Measurements from ENCODE around the gene MAP3K9. TPM values are rescaled to one million over a fixed set of nuclear protein-coding genes. Genes with fewer than 3 reads are reported as not detected.

MAP3K9 gene
- total RNA-seq, 1 donor from 2014 or later: 8.6 TPM

DNA sequence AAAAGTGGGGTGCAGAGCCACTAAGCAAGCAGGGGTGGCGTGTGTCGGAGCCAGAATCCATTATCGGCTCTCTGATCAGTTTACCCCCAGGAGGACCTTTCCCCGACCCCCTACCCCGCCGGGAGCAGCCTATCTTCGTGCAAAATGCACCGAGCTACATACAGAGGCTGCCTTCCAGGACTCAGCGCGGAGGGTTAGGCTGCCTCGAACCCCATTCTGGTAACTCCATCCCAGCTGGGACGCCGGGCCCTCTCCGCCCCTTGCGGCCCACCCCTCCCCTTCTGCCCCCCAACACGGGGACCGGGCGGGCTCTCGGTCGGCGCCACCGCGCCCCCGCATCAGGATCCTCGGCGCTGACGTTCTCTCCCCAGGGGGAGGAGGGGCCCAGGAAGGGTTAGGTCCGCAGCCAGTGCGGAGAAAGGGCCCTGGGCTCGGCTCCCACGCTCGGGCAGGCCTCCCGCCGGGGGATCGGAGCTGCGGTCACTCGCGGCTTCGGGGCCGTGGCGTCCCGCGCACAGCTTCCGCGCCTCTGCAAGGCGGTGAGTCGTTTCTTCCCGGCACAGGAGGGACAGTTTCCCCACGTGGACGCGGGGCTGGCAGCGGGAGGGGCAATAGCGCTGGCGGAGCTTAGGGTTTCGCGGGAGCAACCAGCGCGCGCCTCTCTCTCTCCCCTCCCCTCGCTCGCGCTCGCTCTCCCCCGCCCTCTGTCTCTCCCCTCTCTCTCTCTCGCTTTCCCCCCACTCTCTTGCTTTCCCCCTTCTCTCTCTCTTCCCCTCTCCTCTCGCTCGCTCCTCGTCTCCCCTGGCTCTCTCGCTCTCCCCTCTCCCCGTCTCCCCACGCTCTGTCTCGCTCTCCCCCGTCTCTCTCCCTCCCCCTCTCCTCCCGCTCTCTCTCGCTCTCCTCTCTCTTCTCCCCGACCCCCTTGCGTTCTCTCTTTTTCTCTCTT, 12.5 kb upstream of the MAP3K9 start:
- peaks cover 7% of the 10 kb centered on the region for H3K4me1 Mint-ChIP-seq (ENCODE audit: unreplicated experiment)
- peaks cover 3% of the 10 kb centered on the region for H3K27me3 Mint-ChIP-seq (ENCODE audit: unreplicated experiment)
- H3K4me3 Mint-ChIP-seq (ENCODE audit: unreplicated experiment): peak overlapping the region; percentile 88
- no peak for TF ChIP-seq CTCF (IDR thresholded peaks at IDR 0.05; ENCODE audit: unreplicated experiment)
- no peak overlapping the region for H3K27ac Mint-ChIP-seq (ENCODE audit: unreplicated experiment)
- H3K36me3 Mint-ChIP-seq (ENCODE audit: low read depth, unreplicated experiment): no peaks in the 10 kb centered on the region
- no peaks in the 10 kb centered on the region for H3K9me3 Mint-ChIP-seq (ENCODE audit: unreplicated experiment)
- peak; percentile 46 for DNase-seq (ENCODE audit: low spot score)

- DNase-seq (ENCODE audit: low spot score): no peak
- no peaks in the 10 kb centered on the region for H3K9me3 Mint-ChIP-seq (ENCODE audit: unreplicated experiment)
- H3K27ac Mint-ChIP-seq (ENCODE audit: unreplicated experiment): no peak overlapping the region
- H3K27me3 Mint-ChIP-seq (ENCODE audit: unreplicated experiment): peaks cover 2% of the 10 kb centered on the region
- peaks cover 3% of the 10 kb centered on the region for H3K4me1 Mint-ChIP-seq (ENCODE audit: unreplicated experiment)
- no peak overlapping the region for H3K4me3 Mint-ChIP-seq (ENCODE audit: unreplicated experiment)
- H3K36me3 Mint-ChIP-seq (ENCODE audit: low read depth, unreplicated experiment): no peaks in the 10 kb centered on the region
- no peak for TF ChIP-seq CTCF (IDR thresholded peaks at IDR 0.05; ENCODE audit: unreplicated experiment)
These were observed 7.2 kb upstream of the MAP3K9 start for GRCh38 chr14:70816525-70816924.

DNA sequence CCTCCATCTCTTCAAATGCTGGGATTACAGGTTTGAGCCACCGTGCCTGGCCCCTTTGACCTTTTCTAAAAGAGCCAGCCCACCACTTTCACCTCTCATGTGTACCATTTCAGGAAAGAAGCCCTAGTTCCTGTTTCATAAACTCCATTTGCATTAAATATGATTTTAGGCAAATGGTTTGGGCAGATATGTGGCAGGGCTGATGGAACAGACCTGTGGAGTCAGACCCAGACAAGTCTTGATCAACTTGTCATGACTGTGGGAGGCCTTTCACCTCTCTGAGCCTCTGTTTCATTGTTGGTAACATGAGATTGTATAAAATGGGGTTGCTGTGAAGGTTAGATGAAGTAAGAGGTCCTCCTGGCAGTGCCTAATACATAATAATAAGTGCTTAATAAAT, 5.2 kb upstream of the MAP3K9 start:
- no peak for DNase-seq (ENCODE audit: low spot score)
- no peaks in the 10 kb centered on the region for H3K36me3 Mint-ChIP-seq (ENCODE audit: low read depth, unreplicated experiment)
- H3K4me3 Mint-ChIP-seq (ENCODE audit: unreplicated experiment): no peak overlapping the region
- H3K9me3 Mint-ChIP-seq (ENCODE audit: unreplicated experiment): no peaks in the 10 kb centered on the region
- peaks cover 3% of the 10 kb centered on the region for H3K4me1 Mint-ChIP-seq (ENCODE audit: unreplicated experiment)
- no peak for TF ChIP-seq CTCF (IDR thresholded peaks at IDR 0.05; ENCODE audit: unreplicated experiment)
- peaks cover 3% of the 10 kb centered on the region for H3K27me3 Mint-ChIP-seq (ENCODE audit: unreplicated experiment)
- no peak overlapping the region for H3K27ac Mint-ChIP-seq (ENCODE audit: unreplicated experiment)

DNA sequence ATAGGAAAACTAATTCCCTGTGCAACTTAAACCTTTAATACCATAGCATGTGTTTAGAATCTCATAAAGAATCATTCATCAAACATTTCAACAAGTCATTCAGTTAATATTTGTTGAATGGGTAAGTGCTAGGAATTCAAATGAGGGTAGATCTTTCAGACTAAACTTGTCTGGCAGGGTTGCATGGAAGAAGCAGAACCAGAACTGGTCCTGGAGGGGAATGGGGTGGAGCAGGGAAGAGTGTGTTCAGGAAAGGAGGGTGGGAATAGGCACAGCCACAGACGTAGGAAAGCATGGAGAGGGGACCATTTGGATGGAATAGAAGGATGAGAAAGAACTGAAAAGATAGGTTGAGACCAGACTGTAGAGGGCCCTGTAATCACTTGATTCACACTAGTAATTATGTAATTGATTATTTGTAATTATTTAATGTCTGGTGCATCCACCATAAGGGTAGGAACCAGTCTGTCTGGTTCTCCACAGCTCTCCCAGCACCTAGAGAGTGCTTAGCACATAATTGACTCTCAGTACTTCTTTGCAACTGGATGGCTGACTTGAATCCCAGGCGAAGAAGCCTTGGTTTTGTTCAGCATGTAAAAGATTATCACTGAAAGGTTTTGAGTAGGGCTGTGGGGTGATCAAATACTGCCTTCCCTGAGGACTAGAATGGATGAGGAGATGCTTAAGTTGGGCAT, 3.0 kb upstream of the MAP3K9 start:
- Mint-ChIP-seq H3K4me3 (ENCODE audit: unreplicated experiment) (no peak overlapping the region), H3K27ac (ENCODE audit: unreplicated experiment) (no peak overlapping the region), H3K4me1 (ENCODE audit: unreplicated experiment) (peaks cover 9% of the 10 kb centered on the region), H3K27me3 (ENCODE audit: unreplicated experiment) (peaks cover 7% of the 10 kb centered on the region), H3K36me3 (ENCODE audit: low read depth, unreplicated experiment) (no peaks in the 10 kb centered on the region), H3K9me3 (ENCODE audit: unreplicated experiment) (no peaks in the 10 kb centered on the region)
- TF ChIP-seq CTCF (IDR thresholded peaks at IDR 0.05; ENCODE audit: unreplicated experiment): no peak
- DNase-seq (ENCODE audit: low spot score): no peak

GRCh38 chr14:70811578-70811977, 2.3 kb upstream of the MAP3K9 start:
- peaks cover 9% of the 10 kb centered on the region for H3K4me1 Mint-ChIP-seq (ENCODE audit: unreplicated experiment)
- H3K4me3 Mint-ChIP-seq (ENCODE audit: unreplicated experiment): no peak overlapping the region
- DNase-seq (ENCODE audit: low spot score): no peak
- TF ChIP-seq CTCF (IDR thresholded peaks at IDR 0.05; ENCODE audit: unreplicated experiment): no peak
- no peaks in the 10 kb centered on the region for H3K36me3 Mint-ChIP-seq (ENCODE audit: low read depth, unreplicated experiment)
- H3K27ac Mint-ChIP-seq (ENCODE audit: unreplicated experiment): no peak overlapping the region
- peaks cover 7% of the 10 kb centered on the region for H3K27me3 Mint-ChIP-seq (ENCODE audit: unreplicated experiment)
- no peaks in the 10 kb centered on the region for H3K9me3 Mint-ChIP-seq (ENCODE audit: unreplicated experiment)

All from endothelial cell (in vitro differentiated cells).